Astrocyte (in vitro differentiated cells and primary cell): ENCODE data around the gene ELAVL2.

Source experiments
- CTCF ChIP-seq: IDR thresholded peaks from 2 replicates; pipeline ENCODE4 v1.5.1; 2011; ENCODE audit warnings: low read depth, mild to moderate bottlenecking, inconsistent platforms, low read length, moderate library complexity; ENCODE audit not compliant: insufficient read depth
- EZH2 ChIP-seq: IDR thresholded peaks from 2 replicates; pipeline ENCODE4 v1.6.1; 2012; ENCODE audit warnings: mild to moderate bottlenecking, low read length, inconsistent platforms; ENCODE audit not compliant: insufficient read depth

GRCh38 chr9:23783509-23783908 is 42.5 kb downstream of the ELAVL2 start:
- TF ChIP-seq CTCF = no peak
- TF ChIP-seq EZH2 = no peak
